ENCODE measurements around the gene AREG.

DNA sequence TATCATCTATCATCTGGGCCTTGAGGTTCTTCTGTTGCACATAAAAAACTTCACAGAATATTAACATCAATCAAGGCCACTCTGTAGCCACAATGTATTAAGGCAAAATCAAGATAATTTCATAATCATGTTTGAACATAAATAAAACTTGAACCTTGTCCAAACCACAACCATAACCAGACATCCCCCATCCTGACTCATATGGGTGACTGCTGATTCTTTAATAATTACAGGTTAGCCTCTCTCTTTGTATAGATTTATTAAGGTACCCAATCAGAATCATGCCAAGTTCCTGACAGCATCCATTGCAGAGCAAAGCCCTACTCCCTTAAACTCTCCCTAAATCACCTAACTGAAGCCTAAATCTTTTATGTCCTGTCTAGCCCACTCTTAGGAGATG is 16.7 kb upstream of the AREG start:
- TF ChIP-seq, protein P1, sequence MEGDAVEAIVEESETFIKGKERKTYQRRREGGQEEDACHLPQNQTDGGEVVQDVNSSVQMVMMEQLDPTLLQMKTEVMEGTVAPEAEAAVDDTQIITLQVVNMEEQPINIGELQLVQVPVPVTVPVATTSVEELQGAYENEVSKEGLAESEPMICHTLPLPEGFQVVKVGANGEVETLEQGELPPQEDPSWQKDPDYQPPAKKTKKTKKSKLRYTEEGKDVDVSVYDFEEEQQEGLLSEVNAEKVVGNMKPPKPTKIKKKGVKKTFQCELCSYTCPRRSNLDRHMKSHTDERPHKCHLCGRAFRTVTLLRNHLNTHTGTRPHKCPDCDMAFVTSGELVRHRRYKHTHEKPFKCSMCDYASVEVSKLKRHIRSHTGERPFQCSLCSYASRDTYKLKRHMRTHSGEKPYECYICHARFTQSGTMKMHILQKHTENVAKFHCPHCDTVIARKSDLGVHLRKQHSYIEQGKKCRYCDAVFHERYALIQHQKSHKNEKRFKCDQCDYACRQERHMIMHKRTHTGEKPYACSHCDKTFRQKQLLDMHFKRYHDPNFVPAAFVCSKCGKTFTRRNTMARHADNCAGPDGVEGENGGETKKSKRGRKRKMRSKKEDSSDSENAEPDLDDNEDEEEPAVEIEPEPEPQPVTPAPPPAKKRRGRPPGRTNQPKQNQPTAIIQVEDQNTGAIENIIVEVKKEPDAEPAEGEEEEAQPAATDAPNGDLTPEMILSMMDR (IDR thresholded peaks at IDR 0.05), result no peak
- TF ChIP-seq POLR2A (IDR thresholded peaks at IDR 0.05), result no peak
